GM10248 (cell line): Measurements from ENCODE around the gene SCYGR8.

Source experiments
- CTCF ChIA-PET: fragments of 300-600 bp; sonication (Branson Sonifier 250); formaldehyde crosslinking; extraction: SDS; loops from one replicate; lab custom pipeline; 2021; ENCODE audit warnings: antibody characterized with exemption; lab: Yijun Ruan, JAX
- POLR2A ChIA-PET: fragments of 350-650 bp; sonication (Branson Sonifier 250); formaldehyde crosslinking; extraction: SDS; loops from one replicate; lab custom pipeline; 2020; ENCODE audit warnings: antibody characterized with exemption; lab: Yijun Ruan, JAX
- DNase-seq: peaks from one replicate; pipeline ENCODE4 v3.0.0; 2012; ENCODE audit errors: extremely low spot score
- TF ChIP-seq, protein P1 (sequence below): IDR thresholded peaks from 2 replicates; pipeline ENCODE4 v1.5.1; 2012; ENCODE audit warnings: mild to moderate bottlenecking, low read depth; ENCODE audit errors: extremely low read depth, missing control alignments, control extremely low read depth

SCYGR8 gene

GRCh38 chr2:227772197-227772661 is 26.5 kb downstream of the SCYGR8 start:
- CTCF ChIA-PET: interaction anchor here (1.0 to 4.4 kb wide), 3 partner anchors 10 to 301 kb away, joined by 3 to 43 read pairs (median 5); partner anchors contain the start of gene AGFG1
- no peak for DNase-seq

GRCh38 chr2:227772932-227773331 is 27.2 kb downstream of the SCYGR8 start:
- no peak for DNase-seq
- ChIA-PET POLR2A (no interaction called here), CTCF (interaction anchor here (1.0 to 4.4 kb wide), 4 partner anchors 9 to 89 kb away, joined by 3 to 43 read pairs (median 6); no protein-coding TSS in a partner anchor)
- TF ChIP-seq, protein P1, sequence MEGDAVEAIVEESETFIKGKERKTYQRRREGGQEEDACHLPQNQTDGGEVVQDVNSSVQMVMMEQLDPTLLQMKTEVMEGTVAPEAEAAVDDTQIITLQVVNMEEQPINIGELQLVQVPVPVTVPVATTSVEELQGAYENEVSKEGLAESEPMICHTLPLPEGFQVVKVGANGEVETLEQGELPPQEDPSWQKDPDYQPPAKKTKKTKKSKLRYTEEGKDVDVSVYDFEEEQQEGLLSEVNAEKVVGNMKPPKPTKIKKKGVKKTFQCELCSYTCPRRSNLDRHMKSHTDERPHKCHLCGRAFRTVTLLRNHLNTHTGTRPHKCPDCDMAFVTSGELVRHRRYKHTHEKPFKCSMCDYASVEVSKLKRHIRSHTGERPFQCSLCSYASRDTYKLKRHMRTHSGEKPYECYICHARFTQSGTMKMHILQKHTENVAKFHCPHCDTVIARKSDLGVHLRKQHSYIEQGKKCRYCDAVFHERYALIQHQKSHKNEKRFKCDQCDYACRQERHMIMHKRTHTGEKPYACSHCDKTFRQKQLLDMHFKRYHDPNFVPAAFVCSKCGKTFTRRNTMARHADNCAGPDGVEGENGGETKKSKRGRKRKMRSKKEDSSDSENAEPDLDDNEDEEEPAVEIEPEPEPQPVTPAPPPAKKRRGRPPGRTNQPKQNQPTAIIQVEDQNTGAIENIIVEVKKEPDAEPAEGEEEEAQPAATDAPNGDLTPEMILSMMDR: no peak

More at GRCh38 chr2:227772197-227772661, 26.5 kb downstream of the SCYGR8 start:
- TF ChIP-seq, protein P1: no peak
- POLR2A ChIA-PET: no interaction called here

GRCh38 chr2:227774011-227774624 is 28.4 kb downstream of the SCYGR8 start:
- ChIA-PET POLR2A (no interaction called here), CTCF (interaction anchor here (0.8 to 4.4 kb wide), 22 partner anchors 9 to 381 kb away, joined by 3 to 43 read pairs (median 3); partner anchors contain the start of gene DAW1)
- DNase-seq: peak; percentile 41
- TF ChIP-seq, protein P1: peak; percentile 15

DNA sequence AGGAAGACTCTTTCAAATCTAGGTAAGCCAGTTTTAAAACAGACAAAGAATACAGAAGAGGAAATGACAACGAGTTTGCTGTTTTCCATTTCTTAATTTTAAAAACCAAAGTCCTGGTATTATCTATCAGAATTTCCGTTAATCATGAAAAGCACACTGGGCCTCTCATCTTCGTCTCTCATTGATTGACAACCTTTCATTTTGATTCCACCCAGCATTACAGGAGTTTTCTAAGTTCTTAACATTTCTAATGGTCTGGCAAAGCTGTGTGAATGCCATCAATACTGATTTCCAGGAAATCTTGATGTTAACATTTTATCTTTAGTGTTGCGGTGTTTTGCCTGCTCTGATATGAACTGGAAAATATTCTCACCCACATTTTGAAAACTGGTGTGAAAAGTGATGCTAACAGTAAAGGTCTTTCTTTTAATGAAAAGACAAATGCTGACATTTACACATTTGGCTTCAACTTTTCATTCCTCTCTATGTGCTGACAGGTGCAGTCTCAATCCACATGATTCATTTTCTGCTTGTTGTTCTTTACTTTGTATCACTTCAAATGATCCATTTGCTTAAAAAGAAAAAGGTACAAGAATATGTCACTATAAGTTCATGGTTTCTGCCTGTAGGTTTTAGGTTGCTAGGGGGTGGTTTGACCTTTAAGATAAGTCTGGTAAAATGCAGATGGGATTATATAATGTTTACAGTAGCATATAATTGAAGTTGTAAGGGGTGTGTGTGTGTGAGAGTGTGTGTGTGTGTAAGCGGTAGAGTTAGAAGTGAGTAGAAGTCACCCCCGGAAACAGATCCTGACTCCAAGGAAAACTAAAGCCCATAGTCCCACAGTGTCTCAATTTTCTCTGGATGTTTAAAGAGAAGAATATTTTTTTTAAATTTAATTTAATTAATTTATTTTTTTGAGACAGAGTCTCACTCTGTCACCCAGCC is 29.5 kb downstream of the SCYGR8 start:
- POLR2A ChIA-PET: no interaction called here
- TF ChIP-seq, protein P1: no peak
- DNase-seq: no peak
- CTCF ChIA-PET: interaction anchor here (0.8 to 4.4 kb wide), 17 partner anchors 8 to 382 kb away, joined by 3 to 43 read pairs (median 4); partner anchors contain the start of gene DAW1

GRCh38 chr2:227780981-227781615 is 35.4 kb downstream of the SCYGR8 start:
- no peak for DNase-seq
- ChIA-PET POLR2A (no interaction called here), CTCF (interaction anchor here (1.0 to 2.9 kb wide), 7 partner anchors 9 to 365 kb away, joined by 3 to 24 read pairs (median 7); no protein-coding TSS in a partner anchor)
- TF ChIP-seq, protein P1: no peak
